Measurements from ENCODE around the gene CRIP3.
"Not testable (repeated sequence)": the region's sequence is repeated elsewhere in the genome, so short reads cannot be mapped to it uniquely, and the experiment has no call there.

Gene CRIP3

DNA sequence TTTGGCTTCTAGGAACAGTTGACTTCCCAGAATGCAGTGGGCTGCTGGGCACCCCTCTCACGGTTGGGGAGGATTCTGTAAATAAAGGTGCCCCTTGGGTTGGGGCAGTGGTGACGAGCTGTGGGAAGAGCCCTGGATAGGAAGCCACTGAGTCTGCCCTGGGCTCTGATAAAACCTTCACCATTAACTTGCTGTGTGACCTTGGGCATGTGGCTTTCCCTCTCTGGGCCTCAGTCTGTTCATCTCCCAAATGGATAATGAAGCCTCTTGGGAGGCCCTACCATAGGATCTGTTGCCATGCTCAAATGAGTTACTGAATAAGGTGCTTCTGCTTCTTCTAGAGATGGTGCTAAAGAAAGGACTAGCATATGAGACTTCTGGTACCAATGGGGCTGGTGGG lies 3.7 kb downstream of the CRIP3 start:
- no peak for DNase-seq

- no peak for DNase-seq
Observed at GRCh38 chr6:43304361-43304760, 4.3 kb downstream of the CRIP3 start.

- DNase-seq: no peak
Observed at GRCh38 chr6:43303751-43304331, 4.8 kb downstream of the CRIP3 start.

- DNase-seq: not testable (repeated sequence)
Observed at GRCh38 chr6:43303006-43303405, 5.6 kb downstream of the CRIP3 start.

GRCh38 chr6:43302126-43302525 lies 6.5 kb downstream of the CRIP3 start:
- DNase-seq: no peak

- no peak for DNase-seq
Observed at GRCh38 chr6:43301081-43301870, 7.3 kb downstream of the CRIP3 start.

DNA sequence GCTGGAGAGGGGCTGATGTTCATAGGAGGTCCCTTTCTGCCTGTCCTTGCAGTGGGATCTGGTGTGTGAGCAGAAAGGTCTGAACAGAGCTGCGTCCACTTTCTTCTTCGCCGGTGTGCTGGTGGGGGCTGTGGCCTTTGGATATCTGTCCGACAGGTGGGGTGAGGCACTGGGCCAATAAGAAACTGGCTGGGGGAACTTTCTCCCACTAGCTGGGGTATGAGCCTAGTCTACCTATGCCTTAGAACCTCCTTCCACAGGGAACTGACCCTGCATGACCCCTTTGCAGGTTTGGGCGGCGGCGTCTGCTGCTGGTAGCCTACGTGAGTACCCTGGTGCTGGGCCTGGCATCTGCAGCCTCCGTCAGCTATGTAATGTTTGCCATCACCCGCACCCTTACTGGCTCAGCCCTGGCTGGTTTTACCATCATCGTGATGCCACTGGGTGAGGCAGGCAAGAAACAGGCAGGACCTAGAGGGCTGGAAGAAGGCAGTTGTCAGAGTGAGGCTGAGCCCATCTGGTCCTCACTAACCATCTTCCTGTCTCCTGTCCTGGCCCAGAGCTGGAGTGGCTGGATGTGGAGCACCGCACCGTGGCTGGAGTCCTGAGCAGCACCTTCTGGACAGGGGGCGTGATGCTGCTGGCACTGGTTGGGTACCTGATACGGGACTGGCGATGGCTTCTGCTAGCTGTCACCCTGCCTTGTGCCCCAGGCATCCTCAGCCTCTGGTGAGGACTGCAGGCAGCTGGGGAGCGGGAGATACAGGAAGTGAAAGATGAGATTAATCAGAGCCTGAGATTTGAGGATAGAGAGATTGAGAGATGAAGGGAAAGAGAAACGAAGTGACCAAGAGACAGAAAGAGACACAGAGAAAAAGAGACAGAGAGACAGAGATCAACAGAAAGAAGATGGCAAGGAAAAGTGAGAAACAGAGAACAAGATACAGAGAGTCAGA lies 9.0 kb downstream of the CRIP3 start:
- DNase-seq: no peak

- DNase-seq: no peak
Observed at GRCh38 chr6:43298565-43299337, 9.9 kb downstream of the CRIP3 start.

- no peak for DNase-seq
Observed at GRCh38 chr6:43297644-43298564, 10.7 kb downstream of the CRIP3 start, which contains the start of gene SLC22A7. TSS of gene SLC22A7 (plus strand) at chr6:43298260. CDS start at chr6:43298359, 99 bp downstream.

DNA sequence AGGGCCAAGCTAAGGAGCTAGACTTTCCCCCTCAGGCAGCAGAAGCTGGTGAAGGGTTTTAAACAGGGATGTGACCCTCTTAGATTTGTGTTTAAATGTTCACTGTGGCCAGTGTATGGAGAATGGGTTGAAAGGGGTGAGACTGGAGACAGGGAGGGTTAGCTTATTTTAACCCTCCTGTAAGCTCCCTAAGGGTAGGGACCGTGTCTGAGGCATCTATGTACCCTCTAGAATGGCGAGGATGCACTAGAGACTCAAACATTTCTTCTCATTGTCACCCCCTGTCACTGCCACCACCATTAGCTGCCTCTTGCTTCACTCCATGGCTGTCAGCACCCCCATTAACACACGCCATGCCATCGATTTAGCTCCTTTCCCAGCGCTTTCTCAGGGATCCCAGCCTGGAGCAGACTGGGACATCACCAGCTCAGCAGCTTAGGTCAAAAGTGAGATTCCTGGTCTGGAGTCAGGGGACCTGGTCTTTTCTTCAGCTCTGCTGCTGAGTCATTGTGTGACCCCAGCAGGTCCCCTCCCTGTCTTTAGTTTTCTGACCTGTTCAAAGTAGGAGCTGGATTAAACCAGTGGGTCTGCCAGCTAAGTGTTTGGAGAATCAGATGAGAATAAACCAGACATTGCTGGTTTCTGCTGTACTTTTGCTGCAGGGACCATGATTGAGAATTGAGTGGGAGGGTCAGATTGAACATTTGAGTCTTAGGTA lies 11.7 kb downstream of the CRIP3 start:
- DNase-seq: no peak

DNA sequence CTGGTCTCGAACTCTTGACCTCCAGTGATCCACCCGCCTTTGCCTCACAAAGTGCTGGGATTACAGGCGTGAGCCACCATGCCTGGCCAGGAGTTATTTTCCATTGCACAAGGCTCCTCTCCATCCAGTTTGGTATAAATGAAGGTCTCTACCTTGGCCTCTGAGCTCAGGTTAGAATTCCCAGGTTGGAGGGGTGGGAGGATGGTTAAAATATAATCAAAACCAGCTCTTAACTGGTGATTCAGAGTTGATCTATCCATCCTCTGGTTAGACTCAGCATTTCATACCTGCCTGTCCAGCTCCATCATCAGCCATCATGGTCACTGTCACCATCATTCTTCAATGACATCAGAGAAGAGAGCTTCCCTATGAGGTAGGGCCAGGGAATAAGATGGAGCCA lies 13.2 kb downstream of the CRIP3 start:
- DNase-seq: no peak

- DNase-seq: no peak
Observed at GRCh38 chr6:43294536-43294935, 14.1 kb downstream of the CRIP3 start.

GRCh38 chr6:43293698-43294097 lies 14.9 kb downstream of the CRIP3 start:
- DNase-seq: no peak

- DNase-seq: no peak
Observed at GRCh38 chr6:43292763-43293318, 15.8 kb downstream of the CRIP3 start.

DNA sequence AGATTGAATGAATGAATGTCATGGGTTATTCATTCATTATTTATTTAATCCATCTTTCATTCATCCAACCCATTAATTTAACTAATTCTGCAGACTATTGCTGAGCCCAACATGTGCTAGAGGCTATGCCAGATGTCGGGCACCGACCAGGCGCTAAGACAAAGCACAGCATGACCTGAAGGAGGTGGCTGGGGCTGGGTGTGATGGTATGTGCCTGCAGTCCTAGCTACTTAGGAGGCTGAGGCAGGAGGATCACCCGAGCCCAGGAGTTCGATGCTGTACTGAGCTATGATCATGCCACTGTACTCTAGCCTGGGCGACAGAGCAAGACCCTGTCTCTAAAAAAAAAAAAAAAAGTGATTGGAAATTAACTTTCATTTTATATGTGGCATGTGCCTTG lies 16.3 kb downstream of the CRIP3 start:
- no peak for DNase-seq

GRCh38 chr6:43291708-43292107 lies 16.9 kb downstream of the CRIP3 start:
- DNase-seq: no peak

- DNase-seq: no peak
Observed at GRCh38 chr6:43290905-43291355, 17.7 kb downstream of the CRIP3 start.

DNA sequence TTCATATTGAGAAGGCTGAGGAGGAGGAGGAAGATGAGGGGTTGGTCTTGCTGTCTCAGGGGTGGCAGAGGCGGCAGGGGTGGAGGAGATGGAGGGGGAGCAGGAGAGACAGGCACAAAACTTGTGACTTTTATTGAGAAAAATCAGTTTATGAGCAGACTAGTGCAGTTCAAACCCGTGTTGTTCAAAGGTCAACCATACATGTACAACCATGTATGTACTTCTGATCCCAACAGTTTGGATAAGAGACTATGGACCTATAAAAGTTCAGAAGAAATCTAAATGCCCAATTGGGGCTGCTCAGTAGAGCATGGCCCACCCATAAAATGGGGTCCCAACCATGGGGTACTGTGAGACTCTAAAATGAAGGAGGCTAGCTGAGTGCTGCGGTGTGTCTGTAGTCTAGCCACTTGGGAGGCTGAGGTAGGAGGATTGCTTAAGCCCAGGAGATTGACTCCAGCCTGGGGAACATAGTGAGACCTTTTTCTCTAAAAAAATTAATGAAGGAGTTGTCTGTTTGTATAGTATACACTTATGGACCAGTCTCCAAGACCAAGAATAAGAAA lies 18.2 kb downstream of the CRIP3 start:
- no peak for DNase-seq

- DNase-seq: no peak
Observed at GRCh38 chr6:43287717-43288679, 20.6 kb downstream of the CRIP3 start.
